PC-3 (cell line): ENCODE measurements around the gene MPHOSPH9.

ENCODE experiments used
- EZH2 ChIP-seq: fragments of 300-600 bp; sonication (generic); IDR thresholded peaks from one replicate; pipeline ENCODE4 v1.6.1; 2017; ENCODE audit warnings: antibody characterized with exemption, mild to moderate bottlenecking, low read length; ENCODE audit not compliant: unreplicated experiment
- TF ChIP-seq, protein P1 (sequence below): fragments of 300-600 bp; sonication (generic); conservative IDR thresholded peaks from 2 replicates; pipeline ENCODE4 v1.5.1; 2017; ENCODE audit warnings: antibody characterized with exemption, low read depth, mild to moderate bottlenecking, low read length

DNA sequence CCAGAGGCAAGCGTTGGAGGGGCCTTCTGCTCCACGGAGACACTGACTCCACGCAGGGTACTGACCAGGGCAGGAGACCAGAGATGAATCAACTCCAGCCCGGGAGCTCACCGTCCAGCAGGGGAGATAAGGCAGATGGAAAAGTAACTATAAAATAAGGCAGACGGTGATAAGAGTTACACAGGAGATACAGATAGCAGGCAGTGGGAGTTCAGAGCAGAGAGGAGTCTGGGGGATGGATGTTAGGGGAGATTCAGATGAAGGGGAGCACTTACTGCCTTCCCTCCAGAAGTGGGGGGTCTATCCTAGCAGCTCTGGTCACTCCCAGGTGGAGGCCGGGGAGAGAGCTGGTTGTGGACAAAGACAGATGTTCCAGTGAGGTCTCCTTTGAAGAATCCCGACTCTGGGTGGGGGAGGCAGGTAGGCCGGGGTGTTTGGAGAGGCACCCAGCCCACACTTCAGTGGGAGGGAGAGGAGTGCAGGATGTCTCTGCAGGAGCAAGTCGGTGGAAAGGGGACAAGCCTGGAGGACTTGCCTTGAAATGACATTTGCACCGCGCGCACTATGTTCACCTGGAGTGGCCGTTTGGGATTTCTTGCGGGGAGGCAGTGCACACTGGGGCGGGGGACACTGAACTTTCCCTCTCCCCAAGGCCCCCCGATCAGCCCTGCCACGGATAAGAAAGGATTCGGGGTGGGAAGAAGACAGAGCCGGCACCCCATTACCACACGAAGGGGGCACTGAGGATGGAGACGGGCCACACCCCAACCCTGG is 83.3 kb downstream of the MPHOSPH9 start:
- TF ChIP-seq EZH2, result no peak
- TF ChIP-seq, protein P1, sequence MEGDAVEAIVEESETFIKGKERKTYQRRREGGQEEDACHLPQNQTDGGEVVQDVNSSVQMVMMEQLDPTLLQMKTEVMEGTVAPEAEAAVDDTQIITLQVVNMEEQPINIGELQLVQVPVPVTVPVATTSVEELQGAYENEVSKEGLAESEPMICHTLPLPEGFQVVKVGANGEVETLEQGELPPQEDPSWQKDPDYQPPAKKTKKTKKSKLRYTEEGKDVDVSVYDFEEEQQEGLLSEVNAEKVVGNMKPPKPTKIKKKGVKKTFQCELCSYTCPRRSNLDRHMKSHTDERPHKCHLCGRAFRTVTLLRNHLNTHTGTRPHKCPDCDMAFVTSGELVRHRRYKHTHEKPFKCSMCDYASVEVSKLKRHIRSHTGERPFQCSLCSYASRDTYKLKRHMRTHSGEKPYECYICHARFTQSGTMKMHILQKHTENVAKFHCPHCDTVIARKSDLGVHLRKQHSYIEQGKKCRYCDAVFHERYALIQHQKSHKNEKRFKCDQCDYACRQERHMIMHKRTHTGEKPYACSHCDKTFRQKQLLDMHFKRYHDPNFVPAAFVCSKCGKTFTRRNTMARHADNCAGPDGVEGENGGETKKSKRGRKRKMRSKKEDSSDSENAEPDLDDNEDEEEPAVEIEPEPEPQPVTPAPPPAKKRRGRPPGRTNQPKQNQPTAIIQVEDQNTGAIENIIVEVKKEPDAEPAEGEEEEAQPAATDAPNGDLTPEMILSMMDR, result no peak
